OCI-LY3 (cell line): ENCODE measurements around the gene RXRA.

Experiments used
- EZH2phosphoT487 ChIP-seq: fragments of 200-600 bp; shearing (Covaris generic); IDR thresholded peaks from 2 replicates; pipeline ENCODE4 v1.6.1; 2018; ENCODE audit warnings: antibody characterized with exemption, mixed run types, low read depth
- TF ChIP-seq, protein P1 (sequence below): fragments of 200-600, 300-600 bp; sonication (generic); IDR thresholded peaks from 2 replicates; pipeline ENCODE4 v1.5.1; 2014; ENCODE audit warnings: antibody characterized with exemption, low read length, low read depth

DNA sequence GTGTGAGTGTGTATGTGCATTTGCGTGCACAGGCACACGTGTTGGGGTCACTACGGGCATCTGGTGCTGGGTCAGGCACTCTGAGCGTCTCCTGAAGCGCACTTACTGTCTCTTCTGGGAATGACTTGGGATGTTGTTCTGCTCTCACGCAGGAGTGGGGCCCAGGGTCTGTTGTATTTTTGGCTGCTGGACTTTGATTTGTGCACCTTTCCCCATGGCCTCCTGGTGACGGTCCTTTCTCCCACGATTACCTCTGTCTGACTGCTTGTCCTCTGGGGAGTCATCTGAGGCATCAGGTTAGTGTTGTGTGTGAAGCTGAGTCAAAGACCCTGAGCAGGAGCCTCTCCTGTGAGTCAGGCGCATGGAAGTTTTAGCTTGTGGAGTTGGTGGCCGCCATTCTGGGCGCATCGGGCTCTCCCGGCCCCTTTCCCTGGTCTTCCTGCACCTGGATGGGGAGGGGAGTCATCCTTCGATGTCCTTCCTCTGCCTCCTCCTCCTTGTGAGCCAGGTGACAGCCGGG is 62.1 kb downstream of the RXRA start:
- TF ChIP-seq, protein P1, sequence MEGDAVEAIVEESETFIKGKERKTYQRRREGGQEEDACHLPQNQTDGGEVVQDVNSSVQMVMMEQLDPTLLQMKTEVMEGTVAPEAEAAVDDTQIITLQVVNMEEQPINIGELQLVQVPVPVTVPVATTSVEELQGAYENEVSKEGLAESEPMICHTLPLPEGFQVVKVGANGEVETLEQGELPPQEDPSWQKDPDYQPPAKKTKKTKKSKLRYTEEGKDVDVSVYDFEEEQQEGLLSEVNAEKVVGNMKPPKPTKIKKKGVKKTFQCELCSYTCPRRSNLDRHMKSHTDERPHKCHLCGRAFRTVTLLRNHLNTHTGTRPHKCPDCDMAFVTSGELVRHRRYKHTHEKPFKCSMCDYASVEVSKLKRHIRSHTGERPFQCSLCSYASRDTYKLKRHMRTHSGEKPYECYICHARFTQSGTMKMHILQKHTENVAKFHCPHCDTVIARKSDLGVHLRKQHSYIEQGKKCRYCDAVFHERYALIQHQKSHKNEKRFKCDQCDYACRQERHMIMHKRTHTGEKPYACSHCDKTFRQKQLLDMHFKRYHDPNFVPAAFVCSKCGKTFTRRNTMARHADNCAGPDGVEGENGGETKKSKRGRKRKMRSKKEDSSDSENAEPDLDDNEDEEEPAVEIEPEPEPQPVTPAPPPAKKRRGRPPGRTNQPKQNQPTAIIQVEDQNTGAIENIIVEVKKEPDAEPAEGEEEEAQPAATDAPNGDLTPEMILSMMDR: no peak
- TF ChIP-seq EZH2phosphoT487: no peak
